KMS-11 (cell line): ENCODE results near the gene TRIO.

Experiments
- H2AFZ ChIP-seq: fragments of 200-600 bp; sonication (generic); 2 replicates; pipeline ENCODE4 v1.6.1; 2016; ENCODE audit warnings: antibody characterized with exemption, mixed run types, low read depth
- H3K27ac ChIP-seq: fragments of 200-600 bp; sonication (generic); 2 replicates; pipeline ENCODE4 v1.6.1; 2016; ENCODE audit warnings: mild to moderate bottlenecking, mixed run types
- H3K27me3 ChIP-seq: fragments of 200-600 bp; sonication (generic); 2 replicates; pipeline ENCODE4 v1.6.1; 2017; ENCODE audit warnings: mild to moderate bottlenecking, low read depth, mixed run types, moderate library complexity; ENCODE audit not compliant: insufficient read depth
- H3K36me3 ChIP-seq: fragments of 200-600 bp; sonication (generic); 2 replicates; pipeline ENCODE4 v1.6.1; 2017; ENCODE audit warnings: mild to moderate bottlenecking, mixed run types; ENCODE audit not compliant: insufficient read depth
- H3K4me1 ChIP-seq: fragments of 200-600 bp; sonication (generic); 2 replicates; pipeline ENCODE4 v1.6.1; 2016; ENCODE audit warnings: mild to moderate bottlenecking, low read depth, mixed run types; ENCODE audit not compliant: poor library complexity, severe bottlenecking
- H3K4me2 ChIP-seq: fragments of 200-600 bp; sonication (generic); 2 replicates; pipeline ENCODE4 v1.7.0; 2016; ENCODE audit warnings: mild to moderate bottlenecking, mixed run types
- H3K4me3 ChIP-seq: fragments of 200-600 bp; sonication (generic); IDR thresholded peaks from 2 replicates; pipeline ENCODE4 v1.6.1; 2017; ENCODE audit warnings: low read depth, low read length, mixed read lengths; ENCODE audit not compliant: insufficient read depth
- H3K79me2 ChIP-seq: fragments of 200-600 bp; sonication (generic); 2 replicates; pipeline ENCODE4 v1.6.1; 2016; ENCODE audit warnings: low read depth, mixed run types; ENCODE audit not compliant: insufficient read depth
- H3K9ac ChIP-seq: fragments of 200-600 bp; sonication (generic); 2 replicates; pipeline ENCODE4 v1.6.1; 2016; ENCODE audit warnings: mild to moderate bottlenecking, mixed run types
- H4K20me1 ChIP-seq: fragments of 200-600 bp; sonication (generic); 2 replicates; pipeline ENCODE4 v1.6.1; 2016; ENCODE audit warnings: mild to moderate bottlenecking, mixed run types; ENCODE audit not compliant: insufficient read depth
- TF ChIP-seq, protein P1 (sequence below): fragments of 200-600 bp; sonication (generic); conservative IDR thresholded peaks from 2 replicates; pipeline ENCODE4 v1.6.1; 2017; ENCODE audit warnings: low read depth, mild to moderate bottlenecking, antibody characterized with exemption, low read length, moderate library complexity, mixed read lengths

The TRIO gene

GRCh38 chr5:14185326-14186058, 42.4 kb downstream of the TRIO start:
- Histone ChIP-seq H2AFZ (no peak overlapping the region), H3K27ac (no peak overlapping the region), H3K4me2 (no peak overlapping the region), H3K79me2 (peaks cover 98% of the 10 kb centered on the region), H3K4me3 (no peak overlapping the region), H3K27me3 (no peaks in the 10 kb centered on the region), H3K4me1 (peaks cover 8% of the 10 kb centered on the region), H3K9ac (no peak overlapping the region), H4K20me1 (peaks cover 21% of the 10 kb centered on the region; the same call in 1 of the 2 replicates), H3K36me3 (no peaks in the 10 kb centered on the region)
- TF ChIP-seq, protein P1, sequence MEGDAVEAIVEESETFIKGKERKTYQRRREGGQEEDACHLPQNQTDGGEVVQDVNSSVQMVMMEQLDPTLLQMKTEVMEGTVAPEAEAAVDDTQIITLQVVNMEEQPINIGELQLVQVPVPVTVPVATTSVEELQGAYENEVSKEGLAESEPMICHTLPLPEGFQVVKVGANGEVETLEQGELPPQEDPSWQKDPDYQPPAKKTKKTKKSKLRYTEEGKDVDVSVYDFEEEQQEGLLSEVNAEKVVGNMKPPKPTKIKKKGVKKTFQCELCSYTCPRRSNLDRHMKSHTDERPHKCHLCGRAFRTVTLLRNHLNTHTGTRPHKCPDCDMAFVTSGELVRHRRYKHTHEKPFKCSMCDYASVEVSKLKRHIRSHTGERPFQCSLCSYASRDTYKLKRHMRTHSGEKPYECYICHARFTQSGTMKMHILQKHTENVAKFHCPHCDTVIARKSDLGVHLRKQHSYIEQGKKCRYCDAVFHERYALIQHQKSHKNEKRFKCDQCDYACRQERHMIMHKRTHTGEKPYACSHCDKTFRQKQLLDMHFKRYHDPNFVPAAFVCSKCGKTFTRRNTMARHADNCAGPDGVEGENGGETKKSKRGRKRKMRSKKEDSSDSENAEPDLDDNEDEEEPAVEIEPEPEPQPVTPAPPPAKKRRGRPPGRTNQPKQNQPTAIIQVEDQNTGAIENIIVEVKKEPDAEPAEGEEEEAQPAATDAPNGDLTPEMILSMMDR = no peak

GRCh38 chr5:14186059-14186830, 43.1 kb downstream of the TRIO start:
- H2AFZ ChIP-seq = no peak overlapping the region
- no peaks in the 10 kb centered on the region for H3K36me3 ChIP-seq
- no peak overlapping the region for H3K9ac ChIP-seq
- peaks cover 8% of the 10 kb centered on the region for H3K4me1 ChIP-seq
- no peak overlapping the region for H3K27ac ChIP-seq
- TF ChIP-seq, protein P1 = no peak
- H3K27me3 ChIP-seq = no peaks in the 10 kb centered on the region
- peaks cover 98% of the 10 kb centered on the region for H3K79me2 ChIP-seq
- H4K20me1 ChIP-seq = 0 out of 2 replicates have a peak, but pooled peaks cover 21% of the 10 kb centered on the region
- no peak overlapping the region for H3K4me3 ChIP-seq
- H3K4me2 ChIP-seq = no peak overlapping the region

DNA sequence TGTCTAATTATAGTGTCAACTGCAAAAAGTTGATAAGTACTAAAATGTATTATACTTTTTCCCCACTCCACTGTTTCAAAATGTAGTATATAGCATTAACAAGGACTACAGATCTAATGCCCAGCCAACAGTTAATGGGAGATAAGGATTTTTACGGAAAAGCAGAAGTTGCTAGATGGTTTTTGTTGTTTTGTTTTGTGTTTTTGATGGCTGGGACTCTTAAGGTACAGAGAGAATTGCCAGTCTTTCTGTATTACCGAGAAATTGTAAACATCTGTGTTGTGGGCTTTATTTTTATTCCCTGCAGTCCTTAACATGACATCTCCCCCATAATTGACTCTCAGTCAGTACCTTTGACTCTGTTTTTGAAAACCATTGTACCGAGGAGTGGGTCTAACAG, 44.0 kb downstream of the TRIO start:
- Histone ChIP-seq H4K20me1 (0 out of 2 replicates have a peak, but pooled peaks cover 21% of the 10 kb centered on the region), H3K79me2 (peaks cover 98% of the 10 kb centered on the region), H2AFZ (no peak overlapping the region), H3K4me1 (peaks cover 8% of the 10 kb centered on the region), H3K4me2 (no peak overlapping the region), H3K27me3 (no peaks in the 10 kb centered on the region), H3K9ac (no peak overlapping the region), H3K4me3 (no peak overlapping the region), H3K27ac (no peak overlapping the region), H3K36me3 (no peaks in the 10 kb centered on the region)
- TF ChIP-seq, protein P1 = no peak

- no peaks in the 10 kb centered on the region for H3K27me3 ChIP-seq
- peaks cover 98% of the 10 kb centered on the region for H3K79me2 ChIP-seq
- H4K20me1 ChIP-seq = 0 out of 2 replicates have a peak, but pooled peaks cover 21% of the 10 kb centered on the region
- no peak overlapping the region for H3K9ac ChIP-seq
- no peak overlapping the region for H3K27ac ChIP-seq
- H3K4me3 ChIP-seq = no peak overlapping the region
- peaks cover 8% of the 10 kb centered on the region for H3K4me1 ChIP-seq
- no peak overlapping the region for H2AFZ ChIP-seq
- H3K36me3 ChIP-seq = no peaks in the 10 kb centered on the region
- H3K4me2 ChIP-seq = no peak overlapping the region
- TF ChIP-seq, protein P1 = no peak
These were observed 44.5 kb downstream of the TRIO start for GRCh38 chr5:14187660-14188059.
